ENCODE measurements around the gene SLIT1.

SLIT1 gene

GRCh38 chr10:97179731-97180362, 5.9 kb downstream of the SLIT1 start:
- TF ChIP-seq RAD21 (IDR thresholded peaks at IDR 0.05; ENCODE audit: low read depth), result peak; percentile 65
- TF ChIP-seq ZBTB7A (IDR thresholded peaks at IDR 0.05; ENCODE audit: low read depth), result no peak
- no peak for TF ChIP-seq TEAD4 (IDR thresholded peaks at IDR 0.05)
- TF ChIP-seq REST (IDR thresholded peaks at IDR 0.05; ENCODE audit: low read depth), result no peak
- 0 out of 2 replicates have a peak, but pooled peaks have one; percentile 21 for TF ChIP-seq NFIC (IDR thresholded peaks at IDR 0.05)

- no peak for TF ChIP-seq RAD21 (IDR thresholded peaks at IDR 0.05; ENCODE audit: low read depth)
- TF ChIP-seq MAX (IDR thresholded peaks at IDR 0.05), result no peak
- peak; percentile 48; the same call in 1 of the 2 replicates for TF ChIP-seq REST (IDR thresholded peaks at IDR 0.05; ENCODE audit: low read depth)
Measured at GRCh38 chr10:97179311-97179710, 6.4 kb downstream of the SLIT1 start.

GRCh38 chr10:97178074-97178473, 7.7 kb downstream of the SLIT1 start:
- no peak for TF ChIP-seq EGR1 (IDR thresholded peaks at IDR 0.05)
- TF ChIP-seq YY1 (IDR thresholded peaks at IDR 0.05; ENCODE audit: low read depth), result no peak
- no peak for TF ChIP-seq RAD21 (IDR thresholded peaks at IDR 0.05; ENCODE audit: low read depth)
- TF ChIP-seq EP300 (IDR thresholded peaks at IDR 0.05; ENCODE audit: borderline replicate concordance), result no peak
- TF ChIP-seq NFIC (IDR thresholded peaks at IDR 0.05), result no peak
- no peak for TF ChIP-seq MAX (IDR thresholded peaks at IDR 0.05)
- no peak for TF ChIP-seq FOXM1 (IDR thresholded peaks at IDR 0.05; ENCODE audit: borderline replicate concordance, low read depth)
- TF ChIP-seq ZBTB7A (IDR thresholded peaks at IDR 0.05; ENCODE audit: low read depth), result no peak
- TF ChIP-seq TCF12 (IDR thresholded peaks at IDR 0.05; ENCODE audit: low read depth), result no peak
- TF ChIP-seq USF1 (IDR thresholded peaks at IDR 0.05), result no peak
- TF ChIP-seq REST (IDR thresholded peaks at IDR 0.05; ENCODE audit: low read depth), result no peak
- TF ChIP-seq TEAD4 (IDR thresholded peaks at IDR 0.05), result no peak
- TF ChIP-seq CREB1 (IDR thresholded peaks at IDR 0.05; ENCODE audit: low read depth), result no peak
- no peak for TF ChIP-seq CEBPB (IDR thresholded peaks at IDR 0.05)
- TF ChIP-seq TAF1 (IDR thresholded peaks at IDR 0.05; ENCODE audit: low read depth), result no peak

- no peak for TF ChIP-seq FOXM1 (IDR thresholded peaks at IDR 0.05; ENCODE audit: borderline replicate concordance, low read depth)
- TF ChIP-seq ZBTB7A (IDR thresholded peaks at IDR 0.05; ENCODE audit: low read depth), result no peak
- TF ChIP-seq RAD21 (IDR thresholded peaks at IDR 0.05; ENCODE audit: low read depth), result no peak
- no peak for TF ChIP-seq REST (IDR thresholded peaks at IDR 0.05; ENCODE audit: low read depth)
- no peak for TF ChIP-seq USF1 (IDR thresholded peaks at IDR 0.05)
- TF ChIP-seq EGR1 (IDR thresholded peaks at IDR 0.05), result no peak
- TF ChIP-seq TCF12 (IDR thresholded peaks at IDR 0.05; ENCODE audit: low read depth), result no peak
- TF ChIP-seq TEAD4 (IDR thresholded peaks at IDR 0.05), result no peak
- no peak for TF ChIP-seq CEBPB (IDR thresholded peaks at IDR 0.05)
- TF ChIP-seq YY1 (IDR thresholded peaks at IDR 0.05; ENCODE audit: low read depth), result no peak
- no peak for TF ChIP-seq TAF1 (IDR thresholded peaks at IDR 0.05; ENCODE audit: low read depth)
- no peak for TF ChIP-seq NFIC (IDR thresholded peaks at IDR 0.05)
Measured at GRCh38 chr10:97176226-97176625, 9.5 kb downstream of the SLIT1 start.
